ENCODE data around the gene CD80. TPM values are rescaled to one million over a fixed set of nuclear protein-coding genes. Genes with fewer than 3 reads are reported as not detected.
A peak's percentile ranks its signal among the peaks of the same experiment; 100 is the strongest.

Gene CD80
- polyA plus RNA-seq, 3 donors from 2014 or later: not detected

- DNase-seq: no peak
- Mint-ChIP-seq H3K27ac (no peak overlapping the region), H3K9me3 (no peaks in the 10 kb centered on the region), H3K4me3 (no peak overlapping the region), H3K27me3 (ENCODE audit: low read depth in 3 of 3) (no peaks in the 10 kb centered on the region), H3K4me1 (no peaks in the 10 kb centered on the region), H3K36me3 (peaks cover 3 to 14% (median 4%) of the 10 kb centered on the region in 3 donors)
Measured at GRCh38 chr3:119592861-119593260, 33.4 kb upstream of the CD80 start.

DNA sequence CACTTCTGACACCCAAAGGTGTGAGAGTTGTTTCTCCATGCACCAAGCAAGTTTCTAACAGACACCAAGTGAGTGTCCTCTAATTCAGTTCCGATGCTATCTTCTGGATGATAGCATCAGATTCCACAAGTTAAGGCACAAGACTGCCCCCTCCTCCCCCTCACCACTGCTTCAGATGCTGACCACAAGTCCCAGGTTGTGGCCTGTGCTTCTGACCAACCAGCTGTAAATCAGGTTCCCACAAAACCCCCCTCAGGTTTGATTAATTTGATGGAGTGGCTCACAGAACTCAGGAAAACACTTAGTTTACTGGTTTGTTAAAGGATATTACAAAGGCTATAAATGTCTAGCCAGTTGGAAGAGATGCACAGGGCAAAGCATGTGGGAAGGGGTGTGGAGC lies 31.3 kb upstream of the CD80 start:
- H3K9me3 Mint-ChIP-seq: no peaks in the 10 kb centered on the region
- H3K4me1 Mint-ChIP-seq: no peaks in the 10 kb centered on the region
- H3K27me3 Mint-ChIP-seq (ENCODE audit: low read depth in 3 of 3): no peaks in the 10 kb centered on the region
- H3K36me3 Mint-ChIP-seq: peaks cover 4 to 30% (median 15%) of the 10 kb centered on the region in 3 donors
- no peak overlapping the region for H3K27ac Mint-ChIP-seq
- no peak overlapping the region for H3K4me3 Mint-ChIP-seq
- no peak for DNase-seq

GRCh38 chr3:119589102-119589773 lies 29.8 kb upstream of the CD80 start:
- DNase-seq: no peak
- Mint-ChIP-seq H3K27me3 (ENCODE audit: low read depth in 3 of 3) (no peaks in the 10 kb centered on the region), H3K27ac (no peak overlapping the region), H3K36me3 (peaks cover 4 to 30% (median 15%) of the 10 kb centered on the region in 3 donors), H3K4me1 (no peaks in the 10 kb centered on the region), H3K9me3 (peaks cover 0 to 2% (median 0%) of the 10 kb centered on the region in 6 donors), H3K4me3 (no peak overlapping the region)

DNA sequence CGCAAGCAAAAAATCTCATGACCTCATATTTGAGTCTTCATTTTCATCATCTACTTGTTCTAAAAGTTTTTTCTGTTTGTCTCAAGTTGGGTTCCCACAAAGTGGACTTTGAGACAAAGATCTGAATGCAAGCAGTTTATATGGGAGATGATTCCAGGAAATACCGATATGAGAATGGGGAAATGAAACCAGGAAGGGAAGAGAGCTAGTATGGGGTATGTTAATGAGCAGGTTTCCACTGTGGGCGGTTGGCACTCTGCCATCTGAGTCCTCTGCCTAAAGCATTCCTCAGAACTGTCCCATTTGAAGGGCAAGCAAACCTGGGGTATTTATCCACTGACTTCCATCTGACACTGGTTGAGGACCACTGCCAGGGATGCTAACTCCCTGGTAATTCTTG lies 28.7 kb upstream of the CD80 start:
- H3K27ac Mint-ChIP-seq: no peak overlapping the region

DNA sequence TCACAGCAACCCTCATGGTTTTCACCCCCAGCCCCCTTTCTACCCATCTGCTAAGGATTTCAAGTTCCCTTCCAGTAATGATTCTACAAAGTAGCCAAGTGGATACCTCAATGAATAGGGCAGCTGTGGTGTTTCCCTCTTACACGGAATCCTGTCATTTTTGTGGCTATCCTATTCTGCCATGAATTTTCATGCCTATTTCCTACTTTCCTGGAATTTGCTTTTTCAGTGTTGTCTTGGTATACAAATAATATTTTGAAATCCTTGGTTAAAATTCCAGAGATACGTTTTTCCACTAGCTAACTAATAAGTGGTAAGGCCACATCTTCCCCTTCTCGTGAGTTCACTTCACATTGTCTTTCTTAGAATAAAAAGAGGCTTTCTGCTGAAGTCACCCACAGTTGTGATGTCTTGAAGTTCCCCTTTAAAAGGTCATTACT lies 27.3 kb upstream of the CD80 start:
- Mint-ChIP-seq H3K4me1 (peaks cover 0 to under 1% of the 10 kb centered on the region in 2 donors), H3K36me3 (peaks cover 4 to 30% (median 15%) of the 10 kb centered on the region in 3 donors), H3K27ac (no peak overlapping the region), H3K9me3 (peaks cover 0 to 2% (median 0%) of the 10 kb centered on the region in 6 donors), H3K4me3 (no peak overlapping the region), H3K27me3 (ENCODE audit: low read depth in 3 of 3) (peaks cover 0 to 2% (median 0%) of the 10 kb centered on the region in 3 donors)
- no peak for DNase-seq

More for the DNA sequence above, 28.7 kb upstream of the CD80 start:
- H3K36me3 Mint-ChIP-seq: peaks cover 4 to 30% (median 15%) of the 10 kb centered on the region in 3 donors
- no peaks in the 10 kb centered on the region for H3K27me3 Mint-ChIP-seq (ENCODE audit: low read depth in 3 of 3)
- no peak overlapping the region for H3K4me3 Mint-ChIP-seq
- H3K9me3 Mint-ChIP-seq: peaks cover 0 to 2% (median 0%) of the 10 kb centered on the region in 6 donors
- no peak for DNase-seq
- H3K4me1 Mint-ChIP-seq: no peaks in the 10 kb centered on the region

GRCh38 chr3:119585856-119586570 lies 26.6 kb upstream of the CD80 start:
- Mint-ChIP-seq H3K4me3 (no peak overlapping the region), H3K27me3 (ENCODE audit: low read depth in 3 of 3) (peaks cover 0 to 2% (median 0%) of the 10 kb centered on the region in 3 donors), H3K36me3 (peaks cover 4 to 30% (median 15%) of the 10 kb centered on the region in 3 donors), H3K4me1 (peaks cover 0 to 5% of the 10 kb centered on the region in 2 donors), H3K9me3 (peaks cover 0 to 2% (median 0%) of the 10 kb centered on the region in 6 donors), H3K27ac (no peak overlapping the region)
- DNase-seq: no peak

- no peak for DNase-seq
- Mint-ChIP-seq H3K36me3 (peaks cover 4 to 30% (median 15%) of the 10 kb centered on the region in 3 donors), H3K27me3 (ENCODE audit: low read depth in 3 of 3) (peaks cover 0 to 2% (median 0%) of the 10 kb centered on the region in 3 donors), H3K27ac (no peak overlapping the region), H3K4me1 (peaks cover 6 to 10% of the 10 kb centered on the region in 2 donors), H3K4me3 (no peak overlapping the region), H3K9me3 (peaks cover 0 to 2% (median 0%) of the 10 kb centered on the region in 6 donors)
Measured at GRCh38 chr3:119585208-119585607, 25.8 kb upstream of the CD80 start.

DNA sequence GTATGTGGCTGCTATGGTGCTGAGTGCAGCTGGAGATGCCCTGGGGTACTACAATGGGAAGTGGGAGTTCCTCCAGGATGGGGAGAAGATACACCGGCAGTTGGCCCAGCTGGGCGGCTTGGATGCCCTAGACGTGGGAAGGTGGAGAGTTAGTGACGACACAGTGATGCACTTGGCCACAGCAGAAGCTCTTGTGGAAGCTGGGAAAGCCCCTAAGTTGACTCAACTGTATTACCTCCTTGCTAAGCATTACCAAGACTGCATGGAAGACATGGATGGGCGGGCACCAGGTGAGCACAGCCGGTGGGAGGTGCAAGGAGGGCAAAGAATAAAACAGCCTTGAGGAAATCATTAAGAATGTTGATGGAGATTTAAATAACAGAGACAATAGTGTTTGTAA lies 22.8 kb upstream of the CD80 start:
- no peak for DNase-seq
- H3K4me3 Mint-ChIP-seq: no peak overlapping the region

DNA sequence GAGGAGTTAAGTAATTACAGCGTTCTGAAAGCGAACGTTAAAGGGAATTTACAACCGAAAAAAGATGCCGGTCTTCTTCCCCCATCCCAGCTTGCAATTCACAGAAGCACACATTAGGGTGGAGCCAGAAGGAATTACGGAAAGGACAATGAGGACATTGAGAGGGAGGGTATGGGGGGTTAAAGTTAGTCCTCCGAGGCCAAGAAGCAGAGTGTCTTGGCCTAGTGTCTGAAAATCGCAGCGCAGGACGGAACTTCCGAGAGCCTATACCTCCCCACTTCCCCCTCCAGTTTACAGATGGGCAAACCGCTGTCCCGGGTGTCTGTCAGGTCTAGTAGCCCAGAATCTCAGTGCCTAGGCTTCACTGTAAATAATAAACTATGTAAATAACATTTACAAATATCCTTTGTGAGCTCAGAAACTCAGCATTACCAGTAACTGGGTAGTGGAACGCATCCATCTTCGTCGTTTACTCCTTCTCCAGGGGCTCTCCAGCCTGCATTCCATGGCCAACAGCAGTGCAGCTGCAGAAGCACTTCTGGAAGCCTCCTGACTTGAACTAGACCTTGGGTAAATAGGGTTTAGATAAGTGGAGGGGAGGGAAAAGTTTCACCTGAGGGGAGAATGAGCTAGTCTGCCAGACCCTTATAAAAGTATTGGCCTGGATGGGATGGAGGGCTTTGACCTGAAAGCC lies 20.8 kb upstream of the CD80 start:
- Mint-ChIP-seq H3K27me3 (ENCODE audit: low read depth in 3 of 3) (peaks cover 0 to 5% (median 0%) of the 10 kb centered on the region in 3 donors), H3K27ac (peak overlapping the region; percentile 85 to 95 (median 92)), H3K36me3 (no peaks in the 10 kb centered on the region), H3K4me3 (peak overlapping the region; percentile 94 to 98 (median 98)), H3K9me3 (no peaks in the 10 kb centered on the region), H3K4me1 (peaks cover 17 to 26% of the 10 kb centered on the region in 2 donors)
- peak; percentile 25 to 40 (median 38) for DNase-seq

More for the DNA sequence above, 22.8 kb upstream of the CD80 start:
- Mint-ChIP-seq H3K27me3 (ENCODE audit: low read depth in 3 of 3) (peaks cover 0 to 5% (median 0%) of the 10 kb centered on the region in 3 donors), H3K9me3 (peaks cover 0 to 2% (median 0%) of the 10 kb centered on the region in 6 donors), H3K4me1 (peaks cover 17 to 26% of the 10 kb centered on the region in 2 donors), H3K27ac (no peak overlapping the region), H3K36me3 (peaks cover 0 to 11% (median 7%) of the 10 kb centered on the region in 3 donors)

GRCh38 chr3:119579366-119580066 lies 20.1 kb upstream of the CD80 start, which contains the start of gene ADPRH:
Gene ADPRH (plus strand): TSS chr3:119579492. CDS start chr3:119582170, 2,678 bp downstream.
- H3K27ac Mint-ChIP-seq: peak within 1 kb of the TSS; percentile 85 to 95 (median 92)
- H3K4me3 Mint-ChIP-seq: peak within 1 kb of the TSS; percentile 94 to 98 (median 98)
- H3K27me3 Mint-ChIP-seq (ENCODE audit: low read depth in 3 of 3): peaks cover 0 to 5% (median 0%) of the 10 kb centered on the region in 3 donors
- H3K9me3 Mint-ChIP-seq: no peaks in the 10 kb centered on the region
- DNase-seq: peak; percentile 47 to 50 (median 48)
- H3K4me1 Mint-ChIP-seq: peaks cover 17 to 26% of the 10 kb centered on the region in 2 donors
- H3K36me3 Mint-ChIP-seq: no peaks in the 10 kb centered on the region

DNA sequence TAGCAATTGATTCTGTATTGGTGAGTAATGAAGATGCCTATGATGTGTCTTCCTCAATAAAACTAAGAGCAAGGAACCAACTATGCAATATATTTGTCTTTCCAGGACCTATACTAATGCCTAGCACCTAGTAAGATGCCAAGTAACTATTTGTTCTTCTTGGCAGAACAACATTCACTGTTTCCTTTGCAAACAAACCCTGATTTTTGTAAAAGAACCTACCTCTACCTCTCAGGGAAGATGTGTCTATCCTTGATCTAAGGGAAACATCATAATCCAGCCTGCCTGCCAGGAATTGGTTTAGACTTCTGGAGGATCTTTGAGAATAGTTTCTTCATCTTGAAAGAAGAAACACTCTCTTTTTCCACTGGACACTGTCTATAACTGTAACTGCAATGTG lies 16.1 kb upstream of the CD80 start:
- no peak for DNase-seq
- Mint-ChIP-seq H3K36me3 (no peaks in the 10 kb centered on the region), H3K4me1 (peaks cover 15 to 19% of the 10 kb centered on the region in 2 donors), H3K4me3 (no peak overlapping the region), H3K27me3 (ENCODE audit: low read depth in 3 of 3) (peaks cover 0 to 4% (median 3%) of the 10 kb centered on the region in 3 donors), H3K9me3 (no peaks in the 10 kb centered on the region), H3K27ac (no peak overlapping the region)

DNA sequence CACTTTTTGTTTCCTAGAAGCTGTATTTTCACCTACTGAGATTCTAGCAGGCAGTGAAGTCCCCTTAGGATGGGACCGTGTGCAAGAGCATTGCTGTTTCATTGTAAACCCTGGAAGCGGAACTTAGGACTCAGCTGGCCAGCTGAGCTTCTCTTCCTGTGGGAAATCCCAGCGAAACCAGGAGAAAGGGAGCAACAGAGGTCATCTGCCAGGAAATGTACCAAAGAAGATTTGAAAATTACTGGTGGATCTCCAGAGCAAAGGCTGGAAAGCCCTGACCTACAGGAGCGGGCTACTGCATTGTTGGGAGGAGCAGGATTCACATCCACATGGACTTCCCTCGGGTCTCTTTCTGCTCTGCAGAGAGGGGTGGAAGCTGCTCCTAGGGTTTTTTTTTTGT lies 12.3 kb upstream of the CD80 start:
- Mint-ChIP-seq H3K27ac (no peak overlapping the region), H3K4me1 (no peaks in the 10 kb centered on the region), H3K4me3 (no peak overlapping the region), H3K36me3 (no peaks in the 10 kb centered on the region), H3K27me3 (ENCODE audit: low read depth in 3 of 3) (peaks cover 0 to 9% (median 2%) of the 10 kb centered on the region in 3 donors), H3K9me3 (no peaks in the 10 kb centered on the region)
- no peak for DNase-seq

DNA sequence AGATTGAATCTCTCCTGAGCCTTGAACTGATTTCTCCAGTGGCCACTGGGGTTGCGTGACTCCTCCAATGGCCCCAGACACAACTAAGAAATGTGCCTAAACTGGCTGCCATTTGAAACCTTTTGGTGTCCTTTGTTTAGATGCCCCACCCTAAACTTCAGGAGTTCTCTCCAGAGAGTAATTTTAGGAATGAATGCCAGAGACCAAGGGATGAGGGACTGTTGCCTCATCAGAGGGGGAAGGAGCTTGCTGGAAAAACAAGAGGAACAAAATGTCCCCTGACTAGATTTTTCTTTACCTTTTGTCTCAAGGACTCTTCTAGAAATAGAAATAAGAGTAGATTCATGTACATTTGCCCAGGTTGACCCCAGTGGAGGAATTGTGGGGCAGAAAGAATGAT lies 11.8 kb upstream of the CD80 start:
- H3K4me1 Mint-ChIP-seq: no peaks in the 10 kb centered on the region
- no peak overlapping the region for H3K27ac Mint-ChIP-seq
- H3K4me3 Mint-ChIP-seq: no peak overlapping the region
- peaks cover 0 to 9% (median 2%) of the 10 kb centered on the region in 3 donors for H3K27me3 Mint-ChIP-seq (ENCODE audit: low read depth in 3 of 3)
- H3K9me3 Mint-ChIP-seq: no peaks in the 10 kb centered on the region
- DNase-seq: no peak
- no peaks in the 10 kb centered on the region for H3K36me3 Mint-ChIP-seq
